HG03103 (cell line): Measurements from ENCODE around the gene ISG15.
A peak's percentile ranks its signal among the peaks of the same experiment; 100 is the strongest.
"Not testable (repeated sequence)": the region's sequence is repeated elsewhere in the genome, so short reads cannot be mapped to it uniquely, and the experiment has no call there.

Experiments used
- ATAC-seq: cut with Tn5 transposase; IDR thresholded peaks from one replicate; pipeline ENCODE4 v1.9.1; 2021; ENCODE audit warnings: low read depth; ENCODE audit not compliant: unreplicated experiment

The ISG15 gene

GRCh38 chr1:1055841-1056736, 42.8 kb downstream of the ISG15 start:
- no peak for ATAC-seq

GRCh38 chr1:1057769-1058087, 44.4 kb downstream of the ISG15 start:
- ATAC-seq, result not testable (repeated sequence)

DNA sequence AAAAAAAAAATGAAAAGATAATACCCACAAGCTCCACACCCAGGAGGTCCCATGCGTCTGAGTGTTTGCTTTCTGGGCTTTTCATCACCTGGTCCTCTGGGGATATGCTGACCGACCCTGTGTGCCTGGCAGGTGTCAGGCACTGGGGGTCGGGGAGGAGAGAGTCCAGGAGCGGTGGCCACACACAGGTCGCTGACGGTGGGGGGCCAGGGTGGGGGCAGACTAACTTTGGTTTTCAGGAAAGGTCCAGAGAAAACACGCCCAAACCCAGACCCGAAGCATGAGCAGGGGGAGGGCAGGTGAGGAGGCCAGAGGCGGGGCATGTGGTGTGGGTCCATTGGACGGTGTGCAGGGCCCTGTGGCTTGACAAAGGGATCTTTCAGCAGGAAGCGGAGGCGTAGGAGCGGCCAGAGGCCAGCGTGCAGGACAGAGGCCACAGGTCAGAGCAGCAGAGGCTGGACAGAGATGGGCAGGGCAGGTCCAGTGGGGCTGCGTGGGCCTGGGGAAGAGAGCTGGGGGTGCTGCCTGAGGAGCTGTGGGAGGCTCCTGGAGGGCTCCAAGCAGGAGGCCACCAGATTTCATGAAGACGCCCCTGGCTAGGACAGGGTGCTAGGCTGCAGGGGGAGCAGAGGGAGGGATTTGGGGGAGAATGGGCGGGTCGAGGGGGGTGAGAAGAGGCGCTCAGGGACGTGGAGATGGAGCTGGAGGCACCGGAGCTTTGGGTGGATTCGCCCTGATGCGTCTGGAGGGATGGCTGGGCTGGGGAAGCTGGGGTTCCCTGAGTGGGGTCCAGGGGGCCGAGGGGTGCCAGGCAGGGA, 45.0 kb downstream of the ISG15 start:
- no peak for ATAC-seq

DNA sequence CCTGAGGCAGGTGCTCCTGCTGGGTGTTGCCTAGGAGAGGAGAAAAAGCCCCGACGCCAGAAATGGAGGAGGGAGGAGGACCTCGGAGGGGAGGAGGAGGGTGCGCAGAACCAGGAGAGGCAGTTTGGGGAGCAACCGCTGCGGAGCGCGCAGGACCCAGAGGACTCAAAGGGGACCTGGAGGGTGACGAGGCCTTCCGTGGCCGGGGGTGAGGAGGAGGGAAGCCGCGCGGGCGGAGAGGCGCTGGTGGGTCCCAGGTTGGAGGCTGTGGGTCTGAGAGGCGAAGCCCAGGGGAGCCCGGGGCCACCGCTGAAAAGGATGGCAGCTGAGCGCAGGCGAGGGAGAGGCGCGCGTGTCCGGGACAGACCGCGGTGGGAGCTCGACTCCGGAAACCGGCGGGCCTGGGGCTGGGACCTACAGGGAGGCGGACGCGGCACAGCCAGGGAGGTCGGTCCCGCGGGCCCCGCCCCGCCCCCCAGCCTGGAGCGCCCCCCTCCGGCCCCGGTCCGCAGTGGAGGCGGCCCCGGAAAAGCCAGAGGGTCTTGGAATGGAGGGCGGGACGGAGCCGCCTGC, 45.7 kb downstream of the ISG15 start:
- peak; percentile 28 for ATAC-seq

DNA sequence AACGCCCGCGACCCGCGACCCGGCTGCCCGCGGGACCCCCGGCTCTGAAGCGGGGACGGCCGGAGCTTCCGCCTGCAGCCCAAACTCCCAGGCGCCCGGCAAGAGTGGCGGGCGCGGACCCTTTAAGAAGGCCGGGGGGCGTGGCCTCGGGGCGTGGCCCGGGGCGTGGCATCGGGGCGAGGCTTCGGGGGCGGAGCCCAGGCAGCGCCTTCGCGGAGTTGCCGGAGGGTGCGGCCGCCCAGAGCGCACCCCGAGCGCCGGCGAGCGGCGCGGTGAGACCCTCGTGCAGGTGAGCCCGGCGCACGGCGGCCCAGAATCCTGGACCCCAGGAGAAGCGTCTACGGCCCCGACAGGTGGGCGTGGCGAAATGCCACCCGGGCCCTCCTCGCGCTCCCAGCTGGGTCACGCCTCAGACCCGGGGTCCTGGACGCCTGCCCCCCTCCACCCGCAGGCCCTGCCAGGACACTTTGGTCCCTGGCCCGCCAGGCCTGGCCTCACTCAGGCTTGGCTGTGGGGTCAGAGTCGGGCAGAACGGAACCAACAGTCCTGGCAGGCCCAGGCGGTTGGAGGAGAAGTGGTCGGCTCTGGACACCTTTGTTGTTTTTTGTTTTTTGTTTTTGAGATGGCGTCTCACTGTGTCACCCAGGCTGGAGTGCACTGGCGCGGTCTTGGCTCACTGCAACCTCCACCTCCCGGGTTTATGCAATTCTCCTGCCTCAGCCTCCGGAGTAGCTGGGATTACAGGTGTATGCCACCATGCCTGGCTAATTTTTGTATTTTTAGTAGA, 46.4 kb downstream of the ISG15 start:
- ATAC-seq, result peak; percentile 48

- ATAC-seq, result no peak
Measured at GRCh38 chr1:1060281-1061000, 47.1 kb downstream of the ISG15 start.

DNA sequence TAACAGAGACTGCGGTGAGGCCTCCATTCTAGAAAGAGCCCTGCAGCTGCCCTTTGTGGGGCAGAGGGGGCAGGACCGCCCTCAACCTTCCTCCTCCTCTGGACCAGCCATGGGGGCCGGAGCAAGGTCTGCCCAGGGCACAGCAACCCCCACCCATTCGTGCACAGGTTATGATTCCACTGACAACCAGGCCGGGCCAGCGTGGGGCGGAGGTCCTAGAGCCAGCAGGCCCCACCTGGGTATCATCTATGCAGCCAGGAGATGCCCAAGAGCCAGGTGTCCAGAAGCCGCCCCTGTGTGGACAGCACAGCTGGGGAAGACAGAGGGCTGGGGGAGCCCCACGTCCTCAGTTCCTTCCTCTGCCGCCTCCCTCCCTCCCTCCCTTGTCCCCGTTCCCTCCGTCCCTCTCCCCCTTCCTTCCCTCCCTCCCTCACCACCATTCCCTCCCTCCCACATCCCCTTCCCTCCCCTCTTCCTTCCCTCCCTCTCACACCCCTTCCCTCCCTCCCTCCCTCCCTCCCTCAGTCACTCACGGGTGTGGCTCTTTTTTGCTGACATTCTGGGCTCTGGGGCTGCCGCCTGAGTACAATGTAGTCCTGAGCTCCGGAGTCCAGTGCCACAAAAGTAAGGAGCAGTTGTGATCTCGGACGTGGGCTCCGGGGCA, 48.5 kb downstream of the ISG15 start:
- ATAC-seq, result no peak

DNA sequence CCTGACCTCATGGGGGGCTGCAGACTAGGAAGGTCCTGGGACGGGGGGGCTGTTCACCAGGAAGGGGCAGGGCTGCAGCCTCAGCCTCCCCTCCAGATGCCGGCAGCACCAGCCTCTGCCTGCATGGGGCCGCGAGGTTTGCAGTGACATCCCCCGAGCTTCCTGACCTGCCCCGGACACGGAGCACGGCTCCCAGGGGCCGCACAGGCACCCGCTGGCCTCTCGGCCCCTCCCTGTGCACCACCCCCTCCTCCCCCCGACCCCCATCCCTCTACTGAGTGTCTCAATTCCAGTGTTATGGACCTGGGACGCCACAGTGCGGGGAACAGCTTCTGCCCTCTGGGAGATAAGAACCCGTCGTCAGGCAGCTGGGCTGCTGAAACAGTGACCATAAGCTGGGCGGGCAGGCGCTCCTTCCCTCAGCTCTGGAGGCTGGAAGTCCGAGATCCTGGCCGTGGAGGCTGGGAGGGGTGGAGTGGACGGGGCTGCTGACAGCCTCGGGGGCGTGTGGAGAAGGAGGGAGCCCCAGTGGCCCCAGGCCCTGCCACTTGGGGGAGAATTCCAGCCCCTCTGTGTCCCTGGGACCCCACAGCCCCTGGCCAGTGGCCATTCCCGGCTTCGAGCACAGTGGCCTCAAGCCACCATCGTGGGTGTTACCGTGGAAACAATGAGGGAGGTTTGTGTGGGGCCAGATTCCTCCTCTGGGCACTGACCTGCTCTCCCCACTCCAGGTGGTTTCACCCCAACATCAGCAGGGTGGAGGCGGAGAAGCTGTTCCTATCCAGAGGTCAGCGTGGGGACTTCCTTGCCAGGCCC, 49.3 kb downstream of the ISG15 start:
- ATAC-seq, result no peak

DNA sequence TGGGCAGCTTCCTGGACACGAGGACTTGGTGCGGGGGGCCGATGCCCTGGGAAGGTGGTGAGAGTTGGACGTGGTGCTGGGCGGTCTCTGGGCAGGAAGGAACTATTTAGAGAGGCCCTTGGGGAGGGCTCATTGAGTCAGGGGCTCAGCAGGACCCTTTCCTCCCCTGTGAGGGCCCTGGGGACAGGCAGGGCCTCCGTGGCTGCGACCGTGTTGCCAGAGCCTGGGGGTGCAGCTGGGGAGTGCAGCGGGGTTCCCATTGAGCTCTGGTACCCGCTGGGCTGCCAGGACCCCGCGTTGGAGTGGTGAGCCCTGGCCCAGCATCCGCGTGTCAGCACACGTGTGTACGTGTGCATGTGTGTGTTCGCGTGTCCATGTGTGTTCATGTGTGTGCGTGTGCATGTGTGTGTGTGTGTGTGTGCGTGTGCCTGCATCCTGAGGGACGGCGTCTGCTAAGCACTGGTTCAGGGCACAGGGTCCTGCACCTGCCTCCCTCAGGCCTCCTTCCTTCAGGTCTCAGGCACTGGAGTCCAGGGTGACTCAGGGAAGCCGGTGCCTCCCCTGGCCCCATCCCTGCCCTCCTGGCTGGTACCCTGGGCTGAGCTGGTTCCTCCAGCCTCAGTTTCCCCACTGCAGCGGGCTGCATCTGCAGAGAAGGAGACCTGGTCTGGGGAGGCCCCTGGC, 50.1 kb downstream of the ISG15 start:
- no peak for ATAC-seq
